ENCODE results near the gene ZBTB17. TPM values are rescaled to one million over a fixed set of nuclear protein-coding genes. Genes with fewer than 3 reads are reported as not detected.

The ZBTB17 gene
- total RNA-seq, 1 donor from 2014 or later: 51.5 TPM

- Mint-ChIP-seq H3K27ac (ENCODE audit: unreplicated experiment) (no peak overlapping the region), H3K36me3 (ENCODE audit: low read depth) (no peaks in the 10 kb centered on the region), H3K4me1 (no peaks in the 10 kb centered on the region), H3K4me3 (no peak overlapping the region), H3K9me3 (no peaks in the 10 kb centered on the region), H3K27me3 (ENCODE audit: low read depth) (peaks cover 4% of the 10 kb centered on the region)
- TF ChIP-seq, protein P1, sequence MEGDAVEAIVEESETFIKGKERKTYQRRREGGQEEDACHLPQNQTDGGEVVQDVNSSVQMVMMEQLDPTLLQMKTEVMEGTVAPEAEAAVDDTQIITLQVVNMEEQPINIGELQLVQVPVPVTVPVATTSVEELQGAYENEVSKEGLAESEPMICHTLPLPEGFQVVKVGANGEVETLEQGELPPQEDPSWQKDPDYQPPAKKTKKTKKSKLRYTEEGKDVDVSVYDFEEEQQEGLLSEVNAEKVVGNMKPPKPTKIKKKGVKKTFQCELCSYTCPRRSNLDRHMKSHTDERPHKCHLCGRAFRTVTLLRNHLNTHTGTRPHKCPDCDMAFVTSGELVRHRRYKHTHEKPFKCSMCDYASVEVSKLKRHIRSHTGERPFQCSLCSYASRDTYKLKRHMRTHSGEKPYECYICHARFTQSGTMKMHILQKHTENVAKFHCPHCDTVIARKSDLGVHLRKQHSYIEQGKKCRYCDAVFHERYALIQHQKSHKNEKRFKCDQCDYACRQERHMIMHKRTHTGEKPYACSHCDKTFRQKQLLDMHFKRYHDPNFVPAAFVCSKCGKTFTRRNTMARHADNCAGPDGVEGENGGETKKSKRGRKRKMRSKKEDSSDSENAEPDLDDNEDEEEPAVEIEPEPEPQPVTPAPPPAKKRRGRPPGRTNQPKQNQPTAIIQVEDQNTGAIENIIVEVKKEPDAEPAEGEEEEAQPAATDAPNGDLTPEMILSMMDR (conservative IDR thresholded peaks at IDR 0.05): no peak
- DNase-seq (ENCODE audit: low read depth, low spot score): no peak
Measured at GRCh38 chr1:15993666-15994065, 17.8 kb upstream of the ZBTB17 start.

GRCh38 chr1:15992582-15993500, 16.9 kb upstream of the ZBTB17 start:
- TF ChIP-seq, protein P1 (conservative IDR thresholded peaks at IDR 0.05): no peak
- DNase-seq (ENCODE audit: low read depth, low spot score): no peak
- Mint-ChIP-seq H3K27ac (ENCODE audit: unreplicated experiment) (no peak overlapping the region), H3K27me3 (ENCODE audit: low read depth) (peaks cover under 1% of the 10 kb centered on the region), H3K36me3 (ENCODE audit: low read depth) (no peaks in the 10 kb centered on the region), H3K4me3 (no peak overlapping the region), H3K9me3 (no peaks in the 10 kb centered on the region), H3K4me1 (peaks cover 4% of the 10 kb centered on the region)

DNA sequence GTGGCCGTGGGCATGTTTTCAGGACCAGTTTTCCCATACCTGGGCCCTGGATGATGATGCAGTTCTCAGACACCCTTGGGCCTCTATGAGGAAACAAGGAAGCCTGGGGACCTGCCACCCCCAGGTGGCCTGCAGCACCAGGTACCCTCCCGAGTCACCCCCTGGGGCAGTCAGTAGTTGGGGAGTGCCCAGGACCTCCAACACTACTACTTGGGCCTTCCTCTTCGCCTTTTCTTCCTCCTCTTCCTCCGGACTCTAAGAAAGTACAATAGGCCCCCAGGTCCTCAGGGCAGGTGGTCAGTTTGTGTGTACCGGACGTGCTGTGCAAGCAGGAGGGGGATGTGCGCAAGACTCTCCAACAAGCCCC, 16.3 kb upstream of the ZBTB17 start:
- TF ChIP-seq, protein P1 (conservative IDR thresholded peaks at IDR 0.05): no peak
- Mint-ChIP-seq H3K27me3 (ENCODE audit: low read depth) (no peaks in the 10 kb centered on the region), H3K4me1 (peaks cover 4% of the 10 kb centered on the region), H3K36me3 (ENCODE audit: low read depth) (no peaks in the 10 kb centered on the region), H3K9me3 (no peaks in the 10 kb centered on the region), H3K27ac (ENCODE audit: unreplicated experiment) (no peak overlapping the region), H3K4me3 (no peak overlapping the region)
- DNase-seq (ENCODE audit: low read depth, low spot score): no peak

GRCh38 chr1:15991427-15992186, 15.7 kb upstream of the ZBTB17 start:
- Mint-ChIP-seq H3K4me3 (no peak overlapping the region), H3K9me3 (no peaks in the 10 kb centered on the region), H3K36me3 (ENCODE audit: low read depth) (no peaks in the 10 kb centered on the region), H3K27me3 (ENCODE audit: low read depth) (no peaks in the 10 kb centered on the region), H3K27ac (ENCODE audit: unreplicated experiment) (no peak overlapping the region), H3K4me1 (peaks cover 4% of the 10 kb centered on the region)
- TF ChIP-seq, protein P1 (conservative IDR thresholded peaks at IDR 0.05): no peak
- no peak for DNase-seq (ENCODE audit: low read depth, low spot score)

DNA sequence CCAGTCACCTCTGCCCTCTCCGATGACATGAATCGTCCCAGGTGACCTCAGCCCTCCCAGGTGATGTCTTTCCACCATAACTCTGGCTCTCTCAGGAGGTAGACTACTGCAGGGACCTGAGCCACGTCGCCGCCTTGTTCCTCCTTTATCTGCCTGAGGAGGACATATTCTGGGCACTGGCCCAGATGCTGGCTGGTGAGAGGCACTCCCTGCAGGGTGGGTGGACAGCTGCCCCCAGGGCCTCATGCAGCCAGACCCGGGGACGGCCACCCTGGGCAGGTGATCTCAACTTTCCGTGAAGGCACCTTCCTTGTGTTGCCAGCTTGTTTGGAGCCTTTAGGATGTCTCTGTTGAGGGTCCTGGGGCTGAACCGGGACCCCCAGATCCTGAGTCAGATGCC, 13.9 kb upstream of the ZBTB17 start:
- H3K27me3 Mint-ChIP-seq (ENCODE audit: low read depth): no peaks in the 10 kb centered on the region
- no peak for DNase-seq (ENCODE audit: low read depth, low spot score)
- no peak overlapping the region for H3K4me3 Mint-ChIP-seq
- TF ChIP-seq, protein P1 (conservative IDR thresholded peaks at IDR 0.05): no peak
- H3K9me3 Mint-ChIP-seq: no peaks in the 10 kb centered on the region
- H3K27ac Mint-ChIP-seq (ENCODE audit: unreplicated experiment): no peak overlapping the region
- H3K4me1 Mint-ChIP-seq: peaks cover 4% of the 10 kb centered on the region
- H3K36me3 Mint-ChIP-seq (ENCODE audit: low read depth): no peaks in the 10 kb centered on the region

All from neural crest cell (in vitro differentiated cells).